ENCODE results near the gene PSMD8.
"Not testable (repeated sequence)": the region's sequence is repeated elsewhere in the genome, so short reads cannot be mapped to it uniquely, and the experiment has no call there.

The PSMD8 gene

GRCh38 chr19:38362946-38363688 is 11.3 kb upstream of the PSMD8 start:
- H3K9me3 ChIP-seq (ENCODE audit: insufficient read depth, low read depth, low read length); H3K4me1 ChIP-seq (ENCODE audit: insufficient read depth, low read length); H3K36me3 ChIP-seq (ENCODE audit: insufficient read depth, low read depth, low read length); H3K27ac ChIP-seq (ENCODE audit: low read length); H3K9ac ChIP-seq (ENCODE audit: low read depth, low read length): not testable (repeated sequence)
- Histone ChIP-seq H3K4me3 (ENCODE audit: low read length) (peak overlapping the region; percentile 73), H3K27me3 (ENCODE audit: insufficient read depth, low read length) (peaks cover 36% of the 10 kb centered on the region)

- no peaks in the 10 kb centered on the region for H3K36me3 ChIP-seq (ENCODE audit: insufficient read depth, low read depth, low read length)
- no peak overlapping the region for H3K9ac ChIP-seq (ENCODE audit: low read depth, low read length)
- H3K9me3 ChIP-seq (ENCODE audit: insufficient read depth, low read depth, low read length): peaks cover 5% of the 10 kb centered on the region
- no peak overlapping the region for H3K4me3 ChIP-seq (ENCODE audit: low read length)
- H3K27me3 ChIP-seq (ENCODE audit: insufficient read depth, low read length): peaks cover 9% of the 10 kb centered on the region; the same call in 1 of the 2 replicates
- no peak overlapping the region for H3K27ac ChIP-seq (ENCODE audit: low read length)
- H3K4me1 ChIP-seq (ENCODE audit: insufficient read depth, low read length): no peaks in the 10 kb centered on the region
Observed at GRCh38 chr19:38367041-38367440, 7.3 kb upstream of the PSMD8 start.

DNA sequence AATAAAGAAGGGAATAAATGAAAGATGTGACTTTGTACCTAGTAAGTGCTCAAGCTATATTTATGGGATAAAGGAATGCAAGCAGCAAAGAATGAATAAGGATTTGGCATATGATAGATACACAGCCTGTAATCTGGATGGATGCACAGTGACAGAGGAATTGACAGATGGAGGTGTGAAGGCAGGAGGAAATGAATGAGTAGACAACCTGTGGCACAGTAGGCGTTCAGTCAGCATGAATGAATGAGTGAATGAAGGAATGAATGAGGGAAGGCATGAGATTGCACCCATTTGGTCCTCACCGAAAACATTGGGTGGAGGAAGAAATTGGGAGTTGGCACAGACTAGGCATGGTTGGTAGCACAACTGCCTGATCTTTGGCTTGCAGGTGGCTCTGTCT is 4.8 kb upstream of the PSMD8 start:
- H3K27me3 ChIP-seq (ENCODE audit: insufficient read depth, low read length): peaks cover 10% of the 10 kb centered on the region; the same call in 1 of the 2 replicates
- H3K4me1 ChIP-seq (ENCODE audit: insufficient read depth, low read length): no peaks in the 10 kb centered on the region
- no peak overlapping the region for H3K9ac ChIP-seq (ENCODE audit: low read depth, low read length)

GRCh38 chr19:38370299-38370698 is 4.1 kb upstream of the PSMD8 start:
- peaks cover 10% of the 10 kb centered on the region; the same call in 1 of the 2 replicates for H3K27me3 ChIP-seq (ENCODE audit: insufficient read depth, low read length)
- H3K4me3 ChIP-seq (ENCODE audit: low read length): no peak overlapping the region
- no peaks in the 10 kb centered on the region for H3K36me3 ChIP-seq (ENCODE audit: insufficient read depth, low read depth, low read length)
- no peaks in the 10 kb centered on the region for H3K9me3 ChIP-seq (ENCODE audit: insufficient read depth, low read depth, low read length)
- H3K9ac ChIP-seq (ENCODE audit: low read depth, low read length): no peak overlapping the region
- no peaks in the 10 kb centered on the region for H3K4me1 ChIP-seq (ENCODE audit: insufficient read depth, low read length)
- H3K27ac ChIP-seq (ENCODE audit: low read length): no peak overlapping the region

More for the DNA sequence above, 4.8 kb upstream of the PSMD8 start:
- Histone ChIP-seq H3K9me3 (ENCODE audit: insufficient read depth, low read depth, low read length) (peaks cover 5% of the 10 kb centered on the region), H3K4me3 (ENCODE audit: low read length) (no peak overlapping the region), H3K27ac (ENCODE audit: low read length) (no peak overlapping the region), H3K36me3 (ENCODE audit: insufficient read depth, low read depth, low read length) (no peaks in the 10 kb centered on the region)

GRCh38 chr19:38371081-38371480 is 3.3 kb upstream of the PSMD8 start:
- no peak overlapping the region for H3K4me3 ChIP-seq (ENCODE audit: low read length)
- H3K27ac ChIP-seq (ENCODE audit: low read length): no peak overlapping the region
- H3K4me1 ChIP-seq (ENCODE audit: insufficient read depth, low read length): no peaks in the 10 kb centered on the region
- H3K9ac ChIP-seq (ENCODE audit: low read depth, low read length): no peak overlapping the region
- no peaks in the 10 kb centered on the region for H3K9me3 ChIP-seq (ENCODE audit: insufficient read depth, low read depth, low read length)
- H3K27me3 ChIP-seq (ENCODE audit: insufficient read depth, low read length): peaks cover 10% of the 10 kb centered on the region; the same call in 1 of the 2 replicates
- peaks cover under 1% of the 10 kb centered on the region; the same call in 1 of the 2 replicates for H3K36me3 ChIP-seq (ENCODE audit: insufficient read depth, low read depth, low read length)

- H3K9ac ChIP-seq (ENCODE audit: low read depth, low read length): peak overlapping the region; percentile 47; the same call in 1 of the 2 replicates
- no peak overlapping the region for H3K27ac ChIP-seq (ENCODE audit: low read length)
- peaks cover 10% of the 10 kb centered on the region; the same call in 1 of the 2 replicates for H3K27me3 ChIP-seq (ENCODE audit: insufficient read depth, low read length)
- H3K4me3 ChIP-seq (ENCODE audit: low read length): peak overlapping the region; percentile 52
- H3K9me3 ChIP-seq (ENCODE audit: insufficient read depth, low read depth, low read length): no peaks in the 10 kb centered on the region
- peaks cover 15% of the 10 kb centered on the region; the same call in 1 of the 2 replicates for H3K36me3 ChIP-seq (ENCODE audit: insufficient read depth, low read depth, low read length)
- no peaks in the 10 kb centered on the region for H3K4me1 ChIP-seq (ENCODE audit: insufficient read depth, low read length)
Observed at GRCh38 chr19:38373907-38374331, 452 bp upstream of the PSMD8 start.

GRCh38 chr19:38375098-38375493 is 725 bp downstream of the PSMD8 start:
- Histone ChIP-seq H3K36me3 (ENCODE audit: insufficient read depth, low read depth, low read length) (peaks cover 25% of the 10 kb centered on the region), H3K9ac (ENCODE audit: low read depth, low read length) (peak overlapping the region; percentile 96), H3K9me3 (ENCODE audit: insufficient read depth, low read depth, low read length) (no peaks in the 10 kb centered on the region), H3K4me1 (ENCODE audit: insufficient read depth, low read length) (no peaks in the 10 kb centered on the region), H3K27me3 (ENCODE audit: insufficient read depth, low read length) (0 out of 2 replicates have a peak, but pooled peaks cover 10% of the 10 kb centered on the region), H3K4me3 (ENCODE audit: low read length) (peak overlapping the region; percentile 96), H3K27ac (ENCODE audit: low read length) (peak overlapping the region; percentile 68)

DNA sequence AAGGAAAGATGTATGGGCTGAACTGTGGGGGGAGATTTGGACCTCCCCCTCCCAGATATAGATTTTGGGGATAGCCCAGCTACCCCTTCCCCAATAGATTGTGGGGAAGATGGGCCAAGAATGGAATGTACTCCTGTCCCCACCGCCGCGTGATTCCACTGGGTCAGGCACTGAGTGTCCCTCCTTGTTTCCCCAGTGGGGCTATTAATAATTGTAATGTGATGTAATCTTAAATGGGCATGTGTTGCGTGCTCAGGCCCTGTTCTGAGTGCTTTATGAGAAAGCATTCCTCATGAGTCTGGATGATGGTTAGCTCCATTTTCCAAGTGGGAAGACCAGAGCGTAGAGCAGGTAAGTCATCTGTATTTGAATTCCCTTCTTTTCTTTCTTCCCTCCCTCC is 1.4 kb downstream of the PSMD8 start:
- Histone ChIP-seq H3K4me3 (ENCODE audit: low read length) (peak overlapping the region; percentile 96), H3K9ac (ENCODE audit: low read depth, low read length) (peak overlapping the region; percentile 96; the same call in 1 of the 2 replicates), H3K9me3 (ENCODE audit: insufficient read depth, low read depth, low read length) (no peaks in the 10 kb centered on the region), H3K4me1 (ENCODE audit: insufficient read depth, low read length) (no peaks in the 10 kb centered on the region), H3K27ac (ENCODE audit: low read length) (no peak overlapping the region), H3K27me3 (ENCODE audit: insufficient read depth, low read length) (0 out of 2 replicates have a peak, but pooled peaks cover 10% of the 10 kb centered on the region), H3K36me3 (ENCODE audit: insufficient read depth, low read depth, low read length) (peaks cover 31% of the 10 kb centered on the region)

GRCh38 chr19:38376576-38376975 is 2.2 kb downstream of the PSMD8 start:
- H3K27ac ChIP-seq (ENCODE audit: low read length): no peak overlapping the region

GRCh38 chr19:38377052-38377451 is 2.7 kb downstream of the PSMD8 start:
- H3K4me3 ChIP-seq (ENCODE audit: low read length): no peak overlapping the region
- H3K9ac ChIP-seq (ENCODE audit: low read depth, low read length): no peak overlapping the region
- H3K36me3 ChIP-seq (ENCODE audit: insufficient read depth, low read depth, low read length): peaks cover 44% of the 10 kb centered on the region
- H3K9me3 ChIP-seq (ENCODE audit: insufficient read depth, low read depth, low read length): no peaks in the 10 kb centered on the region
- H3K27ac ChIP-seq (ENCODE audit: low read length): no peak overlapping the region
- H3K4me1 ChIP-seq (ENCODE audit: insufficient read depth, low read length): no peaks in the 10 kb centered on the region
- 0 out of 2 replicates have a peak, but pooled peaks cover under 1% of the 10 kb centered on the region for H3K27me3 ChIP-seq (ENCODE audit: insufficient read depth, low read length)

More at GRCh38 chr19:38376576-38376975, 2.2 kb downstream of the PSMD8 start:
- Histone ChIP-seq H3K4me1 (ENCODE audit: insufficient read depth, low read length) (no peaks in the 10 kb centered on the region), H3K27me3 (ENCODE audit: insufficient read depth, low read length) (0 out of 2 replicates have a peak, but pooled peaks cover 6% of the 10 kb centered on the region), H3K4me3 (ENCODE audit: low read length) (no peak overlapping the region), H3K36me3 (ENCODE audit: insufficient read depth, low read depth, low read length) (peaks cover 40% of the 10 kb centered on the region), H3K9me3 (ENCODE audit: insufficient read depth, low read depth, low read length) (no peaks in the 10 kb centered on the region), H3K9ac (ENCODE audit: low read depth, low read length) (no peak overlapping the region)

GRCh38 chr19:38378866-38379265 is 4.5 kb downstream of the PSMD8 start:
- Histone ChIP-seq H3K9ac (ENCODE audit: low read depth, low read length) (no peak overlapping the region), H3K4me1 (ENCODE audit: insufficient read depth, low read length) (no peaks in the 10 kb centered on the region), H3K27me3 (ENCODE audit: insufficient read depth, low read length) (no peaks in the 10 kb centered on the region), H3K36me3 (ENCODE audit: insufficient read depth, low read depth, low read length) (peaks cover 61% of the 10 kb centered on the region), H3K4me3 (ENCODE audit: low read length) (no peak overlapping the region), H3K27ac (ENCODE audit: low read length) (no peak overlapping the region), H3K9me3 (ENCODE audit: insufficient read depth, low read depth, low read length) (no peaks in the 10 kb centered on the region)

GRCh38 chr19:38381138-38381537 is 6.8 kb downstream of the PSMD8 start:
- Histone ChIP-seq H3K27ac (ENCODE audit: low read length) (no peak overlapping the region), H3K4me3 (ENCODE audit: low read length) (no peak overlapping the region), H3K9ac (ENCODE audit: low read depth, low read length) (no peak overlapping the region), H3K9me3 (ENCODE audit: insufficient read depth, low read depth, low read length) (no peaks in the 10 kb centered on the region), H3K36me3 (ENCODE audit: insufficient read depth, low read depth, low read length) (peaks cover 63% of the 10 kb centered on the region), H3K4me1 (ENCODE audit: insufficient read depth, low read length) (no peaks in the 10 kb centered on the region), H3K27me3 (ENCODE audit: insufficient read depth, low read length) (peaks cover 3% of the 10 kb centered on the region; the same call in 1 of the 2 replicates)

Measured in iPS-20b (cell line).